Cardiac ventricle fibroblast (primary cell): Measurements from ENCODE around the gene RPRML. TPM values are rescaled to one million over a fixed set of nuclear protein-coding genes. Genes with fewer than 3 reads are reported as not detected.

Experiments used
- total RNA-seq: library from RNA; depleted of rRNA; stranded (reverse); fragments of >200 nt; gene quantifications from 2 replicates; pipeline ENCODE4 v1.2.3, GENCODE V29; 2015

Gene RPRML
- not detected in 2 replicates for total RNA-seq

GRCh38 chr17:46979147-46979863, at the start of gene RPRML:
Gene RPRML (minus strand): TSS chr17:46979253. CDS start chr17:46979007, 246 bp downstream.

Other genes starting within 250 kb of the RPRML start
- 0.05 and 0.56 TPM in 2 replicates for gene WNT3, start 160.6 kb downstream of the RPRML start, total RNA-seq
- gene WNT9B, start 127.7 kb downstream of the RPRML start, total RNA-seq: not detected in 2 replicates
- gene GOSR2, start 56.1 kb downstream of the RPRML start, total RNA-seq: 33.2 and 37.9 TPM in 2 replicates
- 48.9 and 58.1 TPM in 2 replicates for gene CDC27, start 210.0 kb upstream of the RPRML start, total RNA-seq
- gene MYL4, start 230.1 kb upstream of the RPRML start, total RNA-seq: 0.37 TPM in 1 of 2 replicates, not detected in the other